K562 (cell line): ENCODE data around the gene GRHL3. TPM values are rescaled to one million over a fixed set of nuclear protein-coding genes. Genes with fewer than 3 reads are reported as not detected.

Experiments used
- CBX3 ChIP-seq, 2 experiments: IDR thresholded peaks; 1 replicate in 1 of 2; 2 replicates in 1 of 2; pipeline ENCODE4 v1.6.1; 2012; ENCODE audit warnings: inconsistent platforms in 2 of 2, low read length in 2 of 2, borderline replicate concordance in 1 of 2, control low read depth in 1 of 2
- FOXO4 ChIP-seq: fragments of 450-650 bp; formaldehyde crosslinking; IDR thresholded peaks from 2 replicates; pipeline ENCODE4 v1.4.0; 2020; ENCODE audit warnings: mild to moderate bottlenecking, moderate library complexity
- L3MBTL2 ChIP-seq: fragments of 450-650 bp; IDR thresholded peaks from 2 replicates; pipeline ENCODE4 v1.6.1; 2016; ENCODE audit warnings: mild to moderate bottlenecking, moderate library complexity
- MGA ChIP-seq: fragments of 450-650 bp; IDR thresholded peaks from 2 replicates; pipeline ENCODE4 v1.6.1; 2016; ENCODE audit warnings: mild to moderate bottlenecking, moderate library complexity
- NBN ChIP-seq: fragments of 450-650 bp; IDR thresholded peaks from 2 replicates; pipeline ENCODE4 v1.6.1; 2016; ENCODE audit warnings: low read depth, mild to moderate bottlenecking
- PCBP1 ChIP-seq: fragments of 200-400 bp; formaldehyde crosslinking; IDR thresholded peaks from 2 replicates; pipeline ENCODE4 v1.6.1; 2018; ENCODE audit warnings: mild to moderate bottlenecking, low read depth, low read length; ENCODE audit not compliant: poor library complexity, severe bottlenecking
- RAD51 ChIP-seq: fragments of 450-650 bp; IDR thresholded peaks from 2 replicates; pipeline ENCODE4 v1.7.1; 2016; ENCODE audit warnings: low read depth, mild to moderate bottlenecking, borderline replicate concordance
- SNRNP70 ChIP-seq: fragments of 200-400 bp; formaldehyde crosslinking; optimal IDR thresholded peaks from 2 replicates; pipeline ENCODE3; 2017; ENCODE audit warnings: low read depth, low read length
- ZBTB1 ChIP-seq: sonication (generic); formaldehyde crosslinking; IDR thresholded peaks from 2 replicates; pipeline ENCODE4 v1.8.1; 2023; ENCODE audit warnings: missing genetic modification reagents, low read depth, mild to moderate bottlenecking, borderline replicate concordance
- ZNF174 ChIP-seq: fragments of 250-450 bp; sonication (Bioruptor Pico); IDR thresholded peaks from 2 replicates; pipeline ENCODE4 v1.4.0; 2020; ENCODE audit warnings: mild to moderate bottlenecking
- ZNF707 ChIP-seq: fragments of 250-450 bp; sonication (Bioruptor Pico); conservative IDR thresholded peaks from 2 replicates; pipeline ENCODE4 v1.8.0; 2022; ENCODE audit warnings: inconsistent platforms, mild to moderate bottlenecking, moderate library complexity
- ZNF740 ChIP-seq, 3 experiments: fragments of 200-800 bp in 1 of 3; sonication (Bioruptor generic) in 1 of 3; sonication (generic) in 1 of 3; formaldehyde crosslinking in 1 of 3; IDR thresholded peaks; 2 replicates each; pipeline versions ENCODE4 v1.6.1 to v1.8.0; 2016 to 2022; ENCODE audit warnings: mild to moderate bottlenecking in 2 of 3, missing compliant biosample characterization in 2 of 3, missing genetic modification characterization in 2 of 3, missing genetic modification reagents in 1 of 3
- ZNF75A ChIP-seq: fragments of 450-650 bp; formaldehyde crosslinking; IDR thresholded peaks from 2 replicates; pipeline ENCODE4 v1.4.0; 2020; ENCODE audit warnings: mild to moderate bottlenecking
- polyA plus RNA-seq, 8 experiments: library from polyadenylated mRNA; depleted of rRNA in 4 of 8; stranded (reverse) in 5 of 8; unstranded in 3 of 8; fragments of >200 nt; fragmentation: Nextera tagmentation in 2 of 8; fragmentation: Illumina TruSeq in 1 of 8; extraction: Ambion mirVana in 2 of 8; extraction: Trizol in 1 of 8; gene quantifications; 2 replicates each; pipeline versions ENCODE4 v1.2.1 to v1.2.3, GENCODE V29; 2011 to 2014; ENCODE audit warnings: inconsistent platforms in 1 of 8, missing spikeins in 1 of 8
- total RNA-seq, 7 experiments: library from RNA; depleted of rRNA in 6 of 7; stranded (reverse); fragments of >200 nt in 6 of 7; fragmentation: Illumina TruSeq in 2 of 7; extraction: Trizol in 2 of 7; gene quantifications; 2 replicates each; pipeline versions ENCODE4 v1.2.1 to v1.2.3, GENCODE V29; 2011 to 2021; ENCODE audit warnings: low replicate concordance in 1 of 7

Gene GRHL3
- total and polyA plus RNA-seq, 9 of the 15 experiments (the other 6 are each of a cell fraction or from before 2014, with no cell fraction given), result 0.01 to 0.04 TPM; not detected in 7

- TF ChIP-seq FOXO4 (CRISPR knock-in tag), result no peak
- TF ChIP-seq CBX3 (IDR thresholded peaks at IDR 0.05; ENCODE audit: borderline replicate concordance in 1 of 2, low read length in 2 of 2), result no peak
- no peak for TF ChIP-seq ZNF707 (CRISPR knock-in tag)
- TF ChIP-seq PCBP1, result peak; percentile 45
- TF ChIP-seq ZNF740 (CRISPR knock-in tag; IDR thresholded peaks at IDR 0.05), result no peak
- TF ChIP-seq ZNF740 (tag; IDR thresholded peaks at IDR 0.05), result no peak
- TF ChIP-seq ZNF174 (CRISPR knock-in tag), result no peak
- peak; percentile 59; the same call in 1 of the 2 replicates for TF ChIP-seq NBN
- no peak for TF ChIP-seq ZNF75A (CRISPR knock-in tag)
- TF ChIP-seq RAD51, result no peak
- 0 out of 2 replicates have a peak, but pooled peaks have one; percentile 68 for TF ChIP-seq L3MBTL2
- TF ChIP-seq SNRNP70, result no peak
- peak; percentile 48; the same call in 1 of the 2 replicates for TF ChIP-seq MGA
- TF ChIP-seq ZBTB1 (CRISPR knock-in tag), result peak; percentile 83; the same call in 1 of the 2 replicates
These were observed 2.7 kb downstream of the GRHL3 start (continued) for GRCh38 chr1:24321697-24322469.
